GM10248 (cell line): Measurements from ENCODE around the gene PABPN1.

Experiments
- CTCF ChIA-PET: fragments of 300-600 bp; sonication (Branson Sonifier 250); formaldehyde crosslinking; extraction: SDS; loops from one replicate; lab custom pipeline; 2021; ENCODE audit warnings: antibody characterized with exemption; lab: Yijun Ruan, JAX
- POLR2A ChIA-PET: fragments of 350-650 bp; sonication (Branson Sonifier 250); formaldehyde crosslinking; extraction: SDS; loops from one replicate; lab custom pipeline; 2020; ENCODE audit warnings: antibody characterized with exemption; lab: Yijun Ruan, JAX
- DNase-seq: peaks from one replicate; pipeline ENCODE4 v3.0.0; 2012; ENCODE audit errors: extremely low spot score
- TF ChIP-seq, protein P1 (sequence below): IDR thresholded peaks from 2 replicates; pipeline ENCODE4 v1.5.1; 2012; ENCODE audit warnings: mild to moderate bottlenecking, low read depth; ENCODE audit errors: extremely low read depth, missing control alignments, control extremely low read depth

Gene PABPN1

GRCh38 chr14:23357261-23357660 lies 36.0 kb downstream of the PABPN1 start:
- no peak for DNase-seq
- TF ChIP-seq, protein P1, sequence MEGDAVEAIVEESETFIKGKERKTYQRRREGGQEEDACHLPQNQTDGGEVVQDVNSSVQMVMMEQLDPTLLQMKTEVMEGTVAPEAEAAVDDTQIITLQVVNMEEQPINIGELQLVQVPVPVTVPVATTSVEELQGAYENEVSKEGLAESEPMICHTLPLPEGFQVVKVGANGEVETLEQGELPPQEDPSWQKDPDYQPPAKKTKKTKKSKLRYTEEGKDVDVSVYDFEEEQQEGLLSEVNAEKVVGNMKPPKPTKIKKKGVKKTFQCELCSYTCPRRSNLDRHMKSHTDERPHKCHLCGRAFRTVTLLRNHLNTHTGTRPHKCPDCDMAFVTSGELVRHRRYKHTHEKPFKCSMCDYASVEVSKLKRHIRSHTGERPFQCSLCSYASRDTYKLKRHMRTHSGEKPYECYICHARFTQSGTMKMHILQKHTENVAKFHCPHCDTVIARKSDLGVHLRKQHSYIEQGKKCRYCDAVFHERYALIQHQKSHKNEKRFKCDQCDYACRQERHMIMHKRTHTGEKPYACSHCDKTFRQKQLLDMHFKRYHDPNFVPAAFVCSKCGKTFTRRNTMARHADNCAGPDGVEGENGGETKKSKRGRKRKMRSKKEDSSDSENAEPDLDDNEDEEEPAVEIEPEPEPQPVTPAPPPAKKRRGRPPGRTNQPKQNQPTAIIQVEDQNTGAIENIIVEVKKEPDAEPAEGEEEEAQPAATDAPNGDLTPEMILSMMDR = no peak
- CTCF ChIA-PET = no interaction called here
- POLR2A ChIA-PET = no interaction called here

GRCh38 chr14:23358042-23358441 lies 36.8 kb downstream of the PABPN1 start:
- no peak for DNase-seq
- TF ChIP-seq, protein P1 = no peak
- ChIA-PET POLR2A (no interaction called here), CTCF (interaction anchor here (1.1 kb wide), 1 partner anchor 36 kb away, joined by 3 read pairs; no protein-coding TSS in a partner anchor)

- TF ChIP-seq, protein P1 = no peak
- DNase-seq = no peak
- CTCF ChIA-PET = interaction anchor here (1.0 to 1.7 kb wide), 3 partner anchors 9 to 36 kb away, joined by 3 to 5 read pairs (median 3); no protein-coding TSS in a partner anchor
- POLR2A ChIA-PET = no interaction called here
Measured at GRCh38 chr14:23358553-23359166, 37.4 kb downstream of the PABPN1 start.

DNA sequence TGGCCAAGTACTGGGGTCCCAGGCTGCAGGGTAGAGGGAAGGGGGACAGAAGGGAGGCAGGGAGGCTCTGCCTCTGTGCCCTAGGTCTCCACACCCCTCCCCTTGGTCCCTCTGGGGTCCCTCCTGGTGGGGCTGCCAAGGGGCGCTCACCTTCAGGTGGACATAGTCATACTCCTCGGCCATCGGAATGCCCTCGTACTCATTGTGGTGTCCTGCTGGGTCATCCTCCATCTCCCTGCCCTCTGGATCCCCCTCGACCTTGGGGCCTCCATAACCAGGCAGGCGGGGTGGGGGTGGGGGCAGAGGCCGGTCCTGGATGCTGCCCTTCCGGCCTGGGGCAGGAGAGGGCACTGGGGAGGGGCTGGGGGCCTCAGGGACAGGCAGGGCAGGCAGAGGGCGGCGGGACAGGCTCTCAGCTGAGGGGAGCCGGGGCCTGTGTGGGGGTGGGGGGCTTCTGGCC lies 37.9 kb downstream of the PABPN1 start:
- no peak for DNase-seq
- CTCF ChIA-PET = interaction anchor here (1.0 to 1.7 kb wide), 3 partner anchors 9 to 33 kb away, joined by 3 to 5 read pairs (median 5); no protein-coding TSS in a partner anchor
- POLR2A ChIA-PET = no interaction called here
- TF ChIP-seq, protein P1 = no peak

DNA sequence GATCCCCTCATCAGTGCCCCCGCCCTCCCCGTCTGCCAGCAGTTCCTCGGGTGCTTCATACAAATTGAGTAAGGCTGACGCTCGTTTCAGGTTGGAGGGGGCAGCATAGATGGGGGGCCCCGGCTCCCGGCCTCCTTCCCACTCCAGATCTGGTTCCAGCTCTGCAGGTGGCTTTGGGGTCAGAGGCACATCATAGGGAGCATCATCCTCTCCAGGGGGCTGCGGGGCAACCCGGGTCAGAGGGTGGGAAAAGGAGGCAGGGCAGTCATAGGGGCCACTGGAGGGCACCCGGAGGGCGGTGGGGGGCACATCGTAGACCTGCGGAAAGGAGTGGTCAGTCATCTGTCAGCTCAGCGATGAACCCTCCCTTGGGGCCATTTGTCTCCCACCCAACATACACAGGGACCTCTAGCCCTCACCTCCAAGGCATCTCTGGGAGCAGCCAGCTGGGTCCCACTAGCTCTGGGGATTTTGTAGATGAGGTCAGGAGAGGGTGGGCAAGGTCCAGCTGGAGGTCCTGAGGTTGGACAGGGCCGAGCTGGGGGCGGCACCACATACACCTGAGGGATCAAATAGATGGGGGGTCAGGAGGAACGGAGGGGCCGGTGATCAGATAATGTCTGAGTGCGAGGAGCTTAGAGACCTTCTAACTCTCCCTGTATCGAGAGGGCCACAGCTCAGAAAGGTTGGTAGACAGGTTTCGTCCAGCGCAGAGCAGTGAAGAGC lies 38.6 kb downstream of the PABPN1 start:
- CTCF ChIA-PET = interaction anchor here (1.0 to 1.7 kb wide), 4 partner anchors 8 to 239 kb away, joined by 3 to 5 read pairs (median 4); no protein-coding TSS in a partner anchor
- POLR2A ChIA-PET = no interaction called here
- DNase-seq = no peak
- TF ChIP-seq, protein P1 = no peak

DNA sequence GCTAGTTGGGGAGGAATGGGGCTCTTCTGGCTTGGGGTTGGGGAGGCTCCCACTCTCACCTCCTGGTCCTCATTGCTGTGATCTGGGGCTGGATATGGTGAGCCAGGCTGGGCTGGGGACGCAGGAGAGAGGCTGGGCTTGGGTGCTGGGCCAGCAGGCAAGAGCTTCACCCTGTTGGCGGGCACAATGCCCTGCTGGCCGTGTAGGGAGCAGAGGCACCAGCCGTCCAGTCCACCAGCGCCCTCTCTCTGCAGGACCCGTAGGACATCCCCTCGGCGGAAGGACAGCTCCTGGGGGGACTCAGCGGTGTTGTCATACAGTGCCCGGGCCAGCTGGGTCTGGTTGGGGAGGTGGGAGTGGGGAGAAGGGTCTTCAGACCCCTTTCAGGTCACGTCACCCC lies 39.2 kb downstream of the PABPN1 start:
- DNase-seq = no peak
- CTCF ChIA-PET = interaction anchor here (0.7 to 1.7 kb wide), 6 partner anchors 8 to 240 kb away, joined by 3 to 5 read pairs (median 4); no protein-coding TSS in a partner anchor
- TF ChIP-seq, protein P1 = no peak
- POLR2A ChIA-PET = no interaction called here
